ENCODE data around the gene KCNE1. TPM values are rescaled to one million over a fixed set of nuclear protein-coding genes. Genes with fewer than 3 reads are reported as not detected.

The KCNE1 gene
- total RNA-seq, 1 experiment from 2014 or later = 0.28 TPM

GRCh38 chr21:34540206-34540605 is 28.2 kb upstream of the KCNE1 start:
- Mint-ChIP-seq H3K9me3 (ENCODE audit: low read depth, unreplicated experiment) (no peaks in the 10 kb centered on the region), H3K4me3 (ENCODE audit: low read depth, unreplicated experiment) (no peak overlapping the region), H3K27me3 (ENCODE audit: unreplicated experiment) (no peaks in the 10 kb centered on the region), H3K27ac (ENCODE audit: unreplicated experiment) (no peak overlapping the region), H3K4me1 (ENCODE audit: low read depth, unreplicated experiment) (peaks cover 31% of the 10 kb centered on the region), H3K36me3 (ENCODE audit: insufficient read depth, unreplicated experiment) (peaks cover 15% of the 10 kb centered on the region)
- DNase-seq = no peak
- no TSS peak for BruUV-seq (replicated peaks)
- TF ChIP-seq CTCF (IDR thresholded peaks at IDR 0.05; ENCODE audit: unreplicated experiment) = no peak
- CTCF ChIA-PET = no interaction called here
- intact Hi-C loops (cut with micrococcal nuclease; ENCODE audit: unreplicated experiment) = no loop called here

GRCh38 chr21:34537838-34538237 is 25.8 kb upstream of the KCNE1 start:
- no peak overlapping the region for H3K27ac Mint-ChIP-seq (ENCODE audit: unreplicated experiment)
- no peak overlapping the region for H3K4me3 Mint-ChIP-seq (ENCODE audit: low read depth, unreplicated experiment)
- peaks cover under 1% of the 10 kb centered on the region for H3K36me3 Mint-ChIP-seq (ENCODE audit: insufficient read depth, unreplicated experiment)
- BruUV-seq (replicated peaks) = no TSS peak
- H3K9me3 Mint-ChIP-seq (ENCODE audit: low read depth, unreplicated experiment) = no peaks in the 10 kb centered on the region
- H3K4me1 Mint-ChIP-seq (ENCODE audit: low read depth, unreplicated experiment) = peaks cover 20% of the 10 kb centered on the region
- no peaks in the 10 kb centered on the region for H3K27me3 Mint-ChIP-seq (ENCODE audit: unreplicated experiment)
- TF ChIP-seq CTCF (IDR thresholded peaks at IDR 0.05; ENCODE audit: unreplicated experiment) = no peak
- intact Hi-C loops (cut with micrococcal nuclease; ENCODE audit: unreplicated experiment) = no loop called here
- no peak for DNase-seq
- CTCF ChIA-PET = no interaction called here

- no peaks in the 10 kb centered on the region for H3K36me3 Mint-ChIP-seq (ENCODE audit: insufficient read depth, unreplicated experiment)
- CTCF ChIA-PET = no interaction called here
- H3K9me3 Mint-ChIP-seq (ENCODE audit: low read depth, unreplicated experiment) = no peaks in the 10 kb centered on the region
- no peak overlapping the region for H3K27ac Mint-ChIP-seq (ENCODE audit: unreplicated experiment)
- BruUV-seq (replicated peaks) = no TSS peak
- H3K4me1 Mint-ChIP-seq (ENCODE audit: low read depth, unreplicated experiment) = peaks cover 18% of the 10 kb centered on the region
- H3K4me3 Mint-ChIP-seq (ENCODE audit: low read depth, unreplicated experiment) = no peak overlapping the region
- TF ChIP-seq CTCF (IDR thresholded peaks at IDR 0.05; ENCODE audit: unreplicated experiment) = no peak
- intact Hi-C loops (cut with micrococcal nuclease; ENCODE audit: unreplicated experiment) = no loop called here
- no peaks in the 10 kb centered on the region for H3K27me3 Mint-ChIP-seq (ENCODE audit: unreplicated experiment)
- DNase-seq = no peak
Measured at GRCh38 chr21:34536820-34537219, 24.8 kb upstream of the KCNE1 start.

GRCh38 chr21:34536311-34536710 is 24.3 kb upstream of the KCNE1 start:
- no peaks in the 10 kb centered on the region for H3K27me3 Mint-ChIP-seq (ENCODE audit: unreplicated experiment)
- no peak overlapping the region for H3K4me3 Mint-ChIP-seq (ENCODE audit: low read depth, unreplicated experiment)
- no peak for TF ChIP-seq CTCF (IDR thresholded peaks at IDR 0.05; ENCODE audit: unreplicated experiment)
- no peaks in the 10 kb centered on the region for H3K36me3 Mint-ChIP-seq (ENCODE audit: insufficient read depth, unreplicated experiment)
- BruUV-seq (replicated peaks) = no TSS peak
- no peak for DNase-seq
- H3K4me1 Mint-ChIP-seq (ENCODE audit: low read depth, unreplicated experiment) = peaks cover 18% of the 10 kb centered on the region
- no peaks in the 10 kb centered on the region for H3K9me3 Mint-ChIP-seq (ENCODE audit: low read depth, unreplicated experiment)
- intact Hi-C loops (cut with micrococcal nuclease; ENCODE audit: unreplicated experiment) = no loop called here
- H3K27ac Mint-ChIP-seq (ENCODE audit: unreplicated experiment) = no peak overlapping the region
- CTCF ChIA-PET = no interaction called here

GRCh38 chr21:34535886-34536285 is 23.9 kb upstream of the KCNE1 start:
- no peak overlapping the region for H3K27ac Mint-ChIP-seq (ENCODE audit: unreplicated experiment)
- intact Hi-C loops (cut with micrococcal nuclease; ENCODE audit: unreplicated experiment) = no loop called here
- no TSS peak for BruUV-seq (replicated peaks)
- no peak for DNase-seq
- no peaks in the 10 kb centered on the region for H3K27me3 Mint-ChIP-seq (ENCODE audit: unreplicated experiment)
- no peak for TF ChIP-seq CTCF (IDR thresholded peaks at IDR 0.05; ENCODE audit: unreplicated experiment)
- H3K4me3 Mint-ChIP-seq (ENCODE audit: low read depth, unreplicated experiment) = no peak overlapping the region
- peaks cover 18% of the 10 kb centered on the region for H3K4me1 Mint-ChIP-seq (ENCODE audit: low read depth, unreplicated experiment)
- CTCF ChIA-PET = no interaction called here
- H3K9me3 Mint-ChIP-seq (ENCODE audit: low read depth, unreplicated experiment) = no peaks in the 10 kb centered on the region
- H3K36me3 Mint-ChIP-seq (ENCODE audit: insufficient read depth, unreplicated experiment) = no peaks in the 10 kb centered on the region

Measured in Calu3 (cell line).